Esophagus squamous epithelium (tissue), 5 donors: ENCODE data around the gene CDO1. TPM values are rescaled to one million over a fixed set of nuclear protein-coding genes. Genes with fewer than 3 reads are reported as not detected.
"Not testable (repeated sequence)": the region's sequence is repeated elsewhere in the genome, so short reads cannot be mapped to it uniquely, and the experiment has no call there.

Source experiments
- DNase-seq: peaks from one replicate; lab custom pipeline; 2025; lab: John Stamatoyannopoulos, UW
- H3K27ac ChIP-seq, 4 donors: fragments of 200-600 bp; sonication (generic); one replicate each; pipeline ENCODE4 v1.5.1; 2016 to 2019; ENCODE audit warnings: mild to moderate bottlenecking in 1 of 4
- H3K27me3 ChIP-seq, 4 donors: fragments of 200-600 bp; sonication (generic); 1 replicate in 3 of 4; 2 replicates in 1 of 4; pipeline versions ENCODE4 v1.5.1 to v1.6.0; 2017 to 2021; ENCODE audit warnings: antibody characterized with exemption in 1 of 4
- H3K36me3 ChIP-seq, 3 donors: fragments of 200-600 bp; sonication (generic); one replicate each; pipeline ENCODE4 v1.5.1; 2016 to 2019
- H3K4me1 ChIP-seq, 3 donors: fragments of 200-600 bp; sonication (generic); one replicate each; pipeline ENCODE4 v1.5.1; 2017 to 2019
- H3K4me3 ChIP-seq, 4 donors: fragments of 200-600 bp; sonication (generic); 1 replicate in 3 of 4; 2 replicates in 1 of 4; pipeline ENCODE4 v1.5.1; 2016 to 2019; ENCODE audit warnings: mild to moderate bottlenecking in 2 of 4, moderate library complexity in 1 of 4
- H3K9me3 ChIP-seq, 3 donors: fragments of 200-600 bp; sonication (generic); one replicate each; pipeline ENCODE4 v1.5.1; 2016 to 2019
- POLR2A ChIP-seq, 4 donors: fragments of 450-650 bp; IDR thresholded peaks; one replicate each; pipeline ENCODE4 v1.6.1; 2017; ENCODE audit warnings: antibody characterized with exemption in 4 of 4, mild to moderate bottlenecking in 4 of 4, moderate library complexity in 3 of 4
- WGBS, 2 donors: methylation state at CpG; one replicate each; pipeline ENCODE4 v1.1.5; 2018; 5-methylcytosine and 5-hydroxymethylcytosine counted together
- intact Hi-C: fragments of 100-400 bp; cut with DNase I; formaldehyde crosslinking; loops from one replicate; pipeline ENCODE4 v1.15.0; 2022
- total RNA-seq, 4 donors: library from RNA; depleted of rRNA; stranded (reverse); fragments of >200 nt; gene quantifications; one replicate each; pipeline ENCODE4 v1.1.0, GENCODE V29; 2016
- TF ChIP-seq, protein P1 (sequence below), 6 experiments: fragments of 450-650 bp in 4 of 6; fragments of 200-600 bp in 2 of 6; sonication (generic) in 2 of 6; IDR thresholded peaks; one replicate each; pipeline ENCODE4 v1.5.1; 2016 to 2019; ENCODE audit warnings: antibody characterized with exemption in 6 of 6, mild to moderate bottlenecking in 4 of 6, moderate library complexity in 4 of 6
- donor health status: DM: yes; HTN: yes; CAD: no.

Gene CDO1
- total RNA-seq, 4 donors from 2014 or later = 0.75 to 6.7 (median 5.7) TPM; not detected in 1

DNA sequence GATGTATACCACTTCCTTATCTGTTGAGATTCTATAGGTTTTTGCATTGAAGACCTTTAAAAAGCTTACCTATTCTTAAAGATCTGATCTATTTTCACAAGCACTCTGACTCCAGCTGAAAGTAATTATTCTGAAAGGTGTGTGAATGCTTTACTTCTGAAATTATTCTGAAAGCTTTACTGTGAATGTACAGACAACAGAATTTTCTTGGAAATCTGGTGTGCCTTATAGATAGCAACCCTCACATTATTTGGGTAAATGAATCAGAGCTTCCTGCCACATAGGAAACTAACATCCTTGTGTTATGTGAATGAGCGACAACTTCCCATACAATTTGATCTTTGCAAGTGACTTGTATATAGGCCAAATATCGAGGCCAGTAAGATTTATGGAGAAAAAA, 6.5 kb downstream of the CDO1 start:
- intact Hi-C loops = no loop called here
- no peaks in the 10 kb centered on the region for H3K9me3 ChIP-seq
- DNase-seq = no peak
- peaks cover 0 to 32% (median under 1%) of the 10 kb centered on the region in 4 donors for H3K27me3 ChIP-seq
- H3K4me3 ChIP-seq = no peak overlapping the region
- WGBS, 2 donors = 69 to 72% methylated on average over 2 of the region's 2 CpGs
- no peak overlapping the region for H3K27ac ChIP-seq
- H3K36me3 ChIP-seq = no peaks in the 10 kb centered on the region
- no peaks in the 10 kb centered on the region for H3K4me1 ChIP-seq
- TF ChIP-seq POLR2A (IDR thresholded peaks at IDR 0.05) = no peak
- TF ChIP-seq, protein P1, sequence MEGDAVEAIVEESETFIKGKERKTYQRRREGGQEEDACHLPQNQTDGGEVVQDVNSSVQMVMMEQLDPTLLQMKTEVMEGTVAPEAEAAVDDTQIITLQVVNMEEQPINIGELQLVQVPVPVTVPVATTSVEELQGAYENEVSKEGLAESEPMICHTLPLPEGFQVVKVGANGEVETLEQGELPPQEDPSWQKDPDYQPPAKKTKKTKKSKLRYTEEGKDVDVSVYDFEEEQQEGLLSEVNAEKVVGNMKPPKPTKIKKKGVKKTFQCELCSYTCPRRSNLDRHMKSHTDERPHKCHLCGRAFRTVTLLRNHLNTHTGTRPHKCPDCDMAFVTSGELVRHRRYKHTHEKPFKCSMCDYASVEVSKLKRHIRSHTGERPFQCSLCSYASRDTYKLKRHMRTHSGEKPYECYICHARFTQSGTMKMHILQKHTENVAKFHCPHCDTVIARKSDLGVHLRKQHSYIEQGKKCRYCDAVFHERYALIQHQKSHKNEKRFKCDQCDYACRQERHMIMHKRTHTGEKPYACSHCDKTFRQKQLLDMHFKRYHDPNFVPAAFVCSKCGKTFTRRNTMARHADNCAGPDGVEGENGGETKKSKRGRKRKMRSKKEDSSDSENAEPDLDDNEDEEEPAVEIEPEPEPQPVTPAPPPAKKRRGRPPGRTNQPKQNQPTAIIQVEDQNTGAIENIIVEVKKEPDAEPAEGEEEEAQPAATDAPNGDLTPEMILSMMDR (IDR thresholded peaks at IDR 0.05) = no peak

DNA sequence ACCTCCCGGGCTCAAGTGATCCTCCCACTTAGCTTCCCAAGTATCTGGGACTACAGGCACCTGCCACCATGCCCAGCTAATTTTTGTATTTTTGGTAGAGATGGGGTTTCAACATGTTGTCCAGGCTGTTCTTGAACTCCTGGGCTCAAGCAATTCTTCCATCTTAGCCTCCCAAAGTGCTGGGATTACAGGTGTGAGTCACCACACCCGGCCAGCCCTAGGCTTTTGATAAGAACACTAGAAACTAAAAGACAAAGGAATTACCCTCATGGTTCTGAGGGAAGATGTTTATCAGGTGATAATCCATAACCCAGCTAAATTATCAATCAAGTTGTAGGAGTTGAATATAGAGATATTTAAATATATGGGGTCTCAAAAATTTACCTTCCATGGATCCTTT, 8.4 kb downstream of the CDO1 start:
- H3K4me3 ChIP-seq, H3K36me3 ChIP-seq, intact Hi-C loops, DNase-seq, H3K4me1 ChIP-seq, H3K27ac ChIP-seq, H3K9me3 ChIP-seq: not testable (repeated sequence)
- WGBS, 2 donors = 78 to 83% methylated on average over 2 of the region's 2 CpGs
- H3K27me3 ChIP-seq = peaks cover 0 to 13% (median 0%) of the 10 kb centered on the region in 4 donors

DNA sequence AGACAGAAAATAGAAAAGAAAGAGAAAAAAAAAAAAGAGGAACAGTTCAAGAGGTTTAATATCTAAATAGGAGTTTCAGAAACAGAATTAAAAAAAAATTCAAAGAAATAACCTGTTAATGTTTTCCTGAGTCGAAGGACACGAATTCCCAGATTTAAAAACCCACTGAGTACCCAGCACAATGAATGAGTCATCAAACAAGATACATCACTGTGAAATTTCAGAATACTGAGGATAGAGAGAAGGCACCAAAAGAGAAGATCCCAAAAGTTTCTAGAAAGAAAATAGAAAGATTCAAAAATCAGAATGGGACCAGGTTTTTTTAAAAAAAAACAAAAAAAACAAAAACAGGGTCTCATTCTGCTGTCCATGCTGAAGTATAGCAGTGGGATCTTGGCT, 8.8 kb downstream of the CDO1 start:
- H3K4me1 ChIP-seq = no peaks in the 10 kb centered on the region
- H3K27me3 ChIP-seq = peaks cover 0 to 9% (median 0%) of the 10 kb centered on the region in 4 donors
- no peaks in the 10 kb centered on the region for H3K36me3 ChIP-seq
- H3K4me3 ChIP-seq = no peak overlapping the region
- no peak for TF ChIP-seq POLR2A (IDR thresholded peaks at IDR 0.05)
- TF ChIP-seq, protein P1 (IDR thresholded peaks at IDR 0.05) = no peak
- H3K27ac ChIP-seq = no peak overlapping the region
- 65% methylated on average over 2 of the region's 2 CpGs for WGBS, 2 donors
- DNase-seq = no peak
- intact Hi-C loops = no loop called here
- H3K9me3 ChIP-seq = no peaks in the 10 kb centered on the region

DNA sequence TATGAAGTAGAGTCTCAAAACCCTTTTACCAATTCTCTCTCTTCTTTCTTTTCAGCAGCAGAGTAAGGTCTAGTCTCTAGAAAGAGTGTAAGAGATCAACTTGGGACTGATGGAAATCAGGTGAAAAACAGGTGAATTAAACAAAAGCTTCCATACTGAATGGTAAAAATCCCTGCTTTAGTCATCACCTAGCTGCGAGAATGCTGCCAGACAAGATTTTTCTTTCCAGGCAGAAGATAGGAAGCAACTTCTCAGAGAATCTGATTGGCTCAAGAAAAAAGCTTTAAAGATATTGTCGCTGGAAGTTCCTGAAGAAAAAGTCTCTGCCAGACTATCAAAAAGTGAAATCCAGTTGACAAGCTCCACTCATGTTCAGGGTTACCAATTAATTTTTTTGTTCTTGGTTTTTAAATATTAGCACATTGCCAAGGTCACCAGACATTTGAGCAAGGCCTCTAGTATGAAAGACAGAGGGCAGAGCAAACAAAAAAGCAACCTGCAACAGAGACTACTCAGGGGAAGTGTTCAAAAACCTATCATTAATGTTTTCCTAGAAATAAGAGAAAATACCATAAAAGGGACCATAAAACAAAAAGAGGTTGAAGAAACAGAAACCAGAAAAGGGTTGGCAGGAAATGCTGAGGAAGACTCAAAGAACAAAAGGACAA, 9.3 kb downstream of the CDO1 start:
- intact Hi-C loops = no loop called here
- Histone ChIP-seq H3K4me1 (no peaks in the 10 kb centered on the region), H3K36me3 (no peaks in the 10 kb centered on the region), H3K9me3 (no peaks in the 10 kb centered on the region), H3K27ac (no peak overlapping the region), H3K4me3 (no peak overlapping the region), H3K27me3 (peaks cover 0 to 3% (median 0%) of the 10 kb centered on the region in 4 donors)
- DNase-seq = no peak
- 45 to 49% methylated on average over 2 of the region's 2 CpGs for WGBS, 2 donors
- TF ChIP-seq, protein P1 (IDR thresholded peaks at IDR 0.05) = no peak
- TF ChIP-seq POLR2A (IDR thresholded peaks at IDR 0.05) = no peak

DNA sequence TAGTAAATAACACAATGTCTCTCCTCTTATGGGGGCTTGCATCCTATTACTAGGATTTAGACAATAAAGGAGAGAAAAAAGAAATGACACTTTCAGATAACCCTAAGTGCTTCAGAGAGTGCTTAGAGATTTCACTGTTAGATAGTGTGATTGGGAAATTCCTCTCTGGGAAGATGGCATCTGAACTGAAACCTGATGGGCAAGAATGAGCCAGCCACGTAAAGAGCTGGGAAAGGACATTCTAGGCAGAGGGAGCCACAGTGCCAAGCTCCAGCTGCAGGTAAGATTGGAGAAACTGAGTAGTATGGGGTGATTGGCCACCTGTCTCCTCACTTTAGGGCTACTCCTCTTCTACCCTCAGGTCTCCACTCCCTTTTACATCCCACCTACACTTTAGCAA, 14.5 kb downstream of the CDO1 start:
- Histone ChIP-seq H3K27ac (no peak overlapping the region), H3K27me3 (no peaks in the 10 kb centered on the region), H3K9me3 (no peaks in the 10 kb centered on the region), H3K36me3 (no peaks in the 10 kb centered on the region), H3K4me3 (no peak overlapping the region), H3K4me1 (no peaks in the 10 kb centered on the region)
- 36 to 40% methylated on average over 1 of the region's 1 CpG for WGBS, 2 donors
- intact Hi-C loops = no loop called here
- no peak for DNase-seq
- TF ChIP-seq POLR2A (IDR thresholded peaks at IDR 0.05) = no peak
- TF ChIP-seq, protein P1 (IDR thresholded peaks at IDR 0.05) = no peak
